Skeletal muscle tissue (tissue), 4 donors: ENCODE results near the gene CDC42BPA. TPM values are rescaled to one million over a fixed set of nuclear protein-coding genes. Genes with fewer than 3 reads are reported as not detected.

Experiments used
- H3K27ac ChIP-seq: one replicate; pipeline ENCODE4 v1.7.0; 2013; ENCODE audit warnings: mild to moderate bottlenecking, low read depth, low read length, inconsistent platforms
- H3K27me3 ChIP-seq, 3 donors: one replicate each; pipeline ENCODE4 v1.7.0; 2013; ENCODE audit warnings: low read length in 3 of 3; ENCODE audit not compliant: control insufficient read depth in 3 of 3, insufficient read depth in 3 of 3
- H3K36me3 ChIP-seq, 3 donors: one replicate each; pipeline ENCODE4 v1.7.0; 2013; ENCODE audit warnings: low read length in 3 of 3; ENCODE audit not compliant: control insufficient read depth in 3 of 3, insufficient read depth in 3 of 3
- H3K4me1 ChIP-seq, 3 donors: one replicate each; pipeline ENCODE4 v1.7.0; 2013; ENCODE audit warnings: low read length in 3 of 3, mild to moderate bottlenecking in 3 of 3; ENCODE audit not compliant: control insufficient read depth in 3 of 3, insufficient read depth in 3 of 3
- H3K4me3 ChIP-seq, 3 donors: one replicate each; pipeline ENCODE4 v1.7.0; 2013; ENCODE audit warnings: low read length in 3 of 3
- H3K9ac ChIP-seq, 3 donors: one replicate each; pipeline ENCODE4 v1.7.0; 2013; ENCODE audit warnings: low read length in 3 of 3, mild to moderate bottlenecking in 3 of 3, moderate library complexity in 2 of 3, low read depth in 1 of 3
- H3K9me3 ChIP-seq, 3 donors: one replicate each; pipeline ENCODE4 v1.7.0; 2013; ENCODE audit warnings: low read length in 3 of 3; ENCODE audit not compliant: control insufficient read depth in 3 of 3
- total RNA-seq: library from RNA; depleted of rRNA; stranded (reverse); fragments of >200 nt; gene quantifications from one replicate; pipeline ENCODE4 v1.2.3, GENCODE V29; 2014
- donor health status: Osteomylitis.

CDC42BPA gene
- total RNA-seq, 1 donor from 2014 or later: 44.4 TPM

DNA sequence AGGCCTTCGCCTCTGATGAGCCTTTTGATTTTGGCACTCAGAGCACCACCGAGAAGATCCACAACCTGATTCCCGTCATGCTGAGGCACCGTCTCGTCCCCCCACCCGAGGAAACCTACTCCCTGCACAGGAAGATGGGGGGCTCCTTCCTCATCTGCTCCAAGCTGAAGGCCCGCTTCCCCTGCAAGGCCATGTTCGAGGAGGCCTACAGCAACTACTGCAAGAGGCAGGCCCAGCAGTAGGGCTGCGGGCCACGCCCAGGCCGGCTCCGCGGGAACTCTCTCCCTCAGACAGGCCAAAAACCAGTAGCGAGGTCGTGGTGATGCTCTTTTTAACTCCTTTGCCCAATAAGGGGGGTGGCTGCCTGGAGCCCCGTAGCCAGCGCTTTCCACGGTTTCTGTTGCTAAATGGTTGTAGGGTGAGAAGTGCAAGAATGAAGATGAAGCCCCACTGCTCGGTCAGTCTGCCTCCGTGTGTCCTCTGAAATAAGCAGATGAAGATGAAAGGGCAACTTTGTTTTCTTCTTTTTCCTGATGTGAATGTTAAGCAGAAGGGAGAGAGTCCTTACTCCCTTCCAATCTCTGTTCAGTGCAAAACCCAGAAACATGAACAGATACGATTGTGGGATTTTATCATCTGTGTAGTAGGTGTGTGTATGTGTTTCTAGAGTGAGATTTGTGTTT lies 331.7 kb downstream of the CDC42BPA start:
- peaks cover 82 to 91% (median 89%) of the 10 kb centered on the region in 3 donors for H3K4me1 ChIP-seq
- no peak overlapping the region for H3K4me3 ChIP-seq
- H3K9ac ChIP-seq: peak overlapping the region in 1 of 3 donors; percentile 57
- H3K27me3 ChIP-seq: no peaks in the 10 kb centered on the region
- peaks cover 49 to 61% (median 52%) of the 10 kb centered on the region in 3 donors for H3K36me3 ChIP-seq
- H3K27ac ChIP-seq: no peak overlapping the region
- no peaks in the 10 kb centered on the region for H3K9me3 ChIP-seq

DNA sequence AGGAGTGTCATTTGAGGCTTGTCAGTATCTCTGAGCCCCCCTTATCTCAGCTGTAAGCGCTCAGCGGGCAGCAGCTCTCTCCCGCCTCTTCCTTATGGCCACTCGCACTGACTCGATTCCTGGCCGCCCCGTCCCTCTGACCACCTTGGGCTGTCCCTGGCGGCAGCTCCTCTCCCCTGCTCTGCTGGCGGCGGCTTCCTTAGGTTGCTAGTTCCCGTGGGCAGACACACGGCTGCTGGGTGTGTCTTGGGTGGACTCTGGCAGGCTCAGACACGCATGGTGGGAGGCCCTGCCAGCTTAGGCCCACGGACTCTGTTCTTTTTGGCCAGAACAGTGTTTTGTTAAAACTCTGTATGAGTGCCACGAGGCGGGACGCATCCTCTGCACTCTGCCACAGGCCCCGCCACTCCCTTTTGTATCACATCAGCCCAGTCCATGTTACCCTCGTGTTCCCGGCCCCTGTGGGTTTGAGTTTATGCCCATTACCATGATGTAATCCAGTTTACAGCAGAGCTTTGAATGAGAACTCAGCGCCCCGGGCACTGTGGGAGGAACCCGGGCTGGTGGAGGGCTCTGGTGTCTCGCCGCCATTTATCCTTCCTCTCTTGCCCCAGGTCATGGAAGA lies 332.3 kb downstream of the CDC42BPA start:
- Histone ChIP-seq H3K9me3 (no peaks in the 10 kb centered on the region), H3K9ac (peak overlapping the region in 2 of 3 donors; percentile 10 to 68), H3K4me1 (peaks cover 85 to 98% (median 96%) of the 10 kb centered on the region in 3 donors), H3K36me3 (peaks cover 56 to 66% (median 57%) of the 10 kb centered on the region in 3 donors), H3K27ac (peak overlapping the region; percentile 64), H3K27me3 (no peaks in the 10 kb centered on the region), H3K4me3 (no peak overlapping the region)

GRCh38 chr1:226985239-226985838 lies 333.0 kb downstream of the CDC42BPA start:
- Histone ChIP-seq H3K27me3 (no peaks in the 10 kb centered on the region), H3K9ac (peak overlapping the region in 1 of 3 donors; percentile 68), H3K4me1 (peaks cover 85 to 100% (median 97%) of the 10 kb centered on the region in 3 donors), H3K4me3 (no peak overlapping the region), H3K36me3 (peaks cover 57 to 66% (median 57%) of the 10 kb centered on the region in 3 donors), H3K27ac (peak overlapping the region; percentile 64), H3K9me3 (no peaks in the 10 kb centered on the region)

DNA sequence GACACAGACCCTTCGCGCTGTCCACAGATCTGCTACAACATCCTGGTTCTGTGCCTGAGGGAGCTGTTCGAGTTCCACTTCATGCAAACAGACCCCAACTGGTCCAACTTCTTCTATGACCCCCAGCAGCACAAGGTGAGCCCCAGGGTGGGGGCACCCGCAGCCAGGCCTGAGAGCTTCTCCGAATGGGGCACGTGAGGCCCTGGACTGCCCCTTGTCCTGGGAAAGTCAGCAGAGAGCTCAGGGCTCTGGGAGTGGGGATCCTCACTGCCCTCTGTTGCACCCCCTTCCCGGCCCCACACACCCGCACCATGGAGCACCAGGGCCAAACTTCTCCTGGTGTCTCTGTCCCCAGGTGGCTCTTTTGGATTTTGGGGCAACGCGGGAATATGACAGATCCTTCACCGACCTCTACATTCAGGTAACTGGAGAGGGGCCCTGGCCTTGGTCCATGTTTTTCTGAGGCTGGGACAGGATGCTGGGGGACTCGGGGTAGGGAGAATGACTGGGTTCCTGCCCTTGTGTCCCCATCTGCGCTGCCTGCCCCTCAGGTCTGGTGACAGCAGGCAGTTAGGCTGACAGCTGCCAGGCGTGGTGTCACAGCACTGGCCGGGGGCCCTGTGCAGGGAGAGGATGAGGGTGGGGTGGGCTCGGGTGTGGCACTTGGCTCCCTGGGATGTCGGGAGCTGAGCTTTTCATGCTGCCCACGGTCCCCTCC lies 333.6 kb downstream of the CDC42BPA start:
- H3K4me3 ChIP-seq: no peak overlapping the region
- H3K9me3 ChIP-seq: no peaks in the 10 kb centered on the region
- peaks cover 57 to 66% (median 57%) of the 10 kb centered on the region in 3 donors for H3K36me3 ChIP-seq
- peaks cover 86 to 100% (median 98%) of the 10 kb centered on the region in 3 donors for H3K4me1 ChIP-seq
- H3K9ac ChIP-seq: peak overlapping the region; percentile 33 to 68 (median 45)
- H3K27ac ChIP-seq: peak overlapping the region; percentile 64
- no peaks in the 10 kb centered on the region for H3K27me3 ChIP-seq

GRCh38 chr1:226983992-226984364 lies 334.3 kb downstream of the CDC42BPA start:
- no peaks in the 10 kb centered on the region for H3K27me3 ChIP-seq
- peak overlapping the region; percentile 14 to 68 (median 33) for H3K9ac ChIP-seq
- H3K4me3 ChIP-seq: no peak overlapping the region
- H3K27ac ChIP-seq: peak overlapping the region; percentile 64
- H3K9me3 ChIP-seq: no peaks in the 10 kb centered on the region
- peaks cover 85 to 100% (median 98%) of the 10 kb centered on the region in 3 donors for H3K4me1 ChIP-seq
- H3K36me3 ChIP-seq: peaks cover 57 to 66% (median 58%) of the 10 kb centered on the region in 3 donors

DNA sequence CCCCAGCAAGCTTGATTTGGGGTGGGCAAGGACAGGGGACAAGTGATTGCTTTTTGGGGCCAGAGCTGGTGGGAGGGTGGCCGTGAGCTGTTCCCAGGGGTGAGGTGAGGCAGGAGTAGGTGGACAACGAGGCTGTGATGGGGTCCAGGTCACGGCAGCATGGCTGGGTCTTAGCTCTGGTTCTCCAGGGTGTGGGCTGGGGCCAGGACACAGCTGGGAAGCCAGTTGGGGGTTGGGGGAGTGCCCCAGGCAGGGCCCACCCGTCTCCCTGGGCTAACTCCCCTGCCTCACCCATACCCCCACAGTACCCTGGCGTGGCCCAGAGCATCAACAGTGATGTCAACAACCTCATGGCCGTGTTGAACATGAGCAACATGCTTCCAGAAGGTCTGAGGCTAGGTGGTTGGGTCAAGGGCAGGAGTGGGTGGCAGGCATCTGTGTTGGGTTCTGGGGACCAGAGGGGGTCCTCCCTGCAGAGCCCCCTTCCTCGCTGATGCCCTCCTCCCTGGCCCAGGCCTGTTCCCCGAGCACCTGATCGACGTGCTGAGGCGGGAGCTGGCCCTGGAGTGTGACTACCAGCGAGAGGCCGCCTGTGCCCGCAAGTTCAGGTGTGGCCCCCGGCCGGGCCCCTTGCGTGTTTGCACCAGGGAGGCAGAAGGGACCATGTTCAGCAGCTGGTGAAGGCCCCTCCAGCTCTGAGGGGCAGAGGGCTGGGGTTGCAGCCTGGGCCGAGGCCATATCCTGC lies 334.9 kb downstream of the CDC42BPA start:
- Histone ChIP-seq H3K36me3 (peaks cover 62 to 70% (median 62%) of the 10 kb centered on the region in 3 donors), H3K27me3 (no peaks in the 10 kb centered on the region), H3K4me3 (no peak overlapping the region), H3K9ac (peak overlapping the region in 2 of 3 donors; percentile 14 to 85), H3K4me1 (peaks cover 85 to 100% (median 97%) of the 10 kb centered on the region in 3 donors), H3K27ac (peak overlapping the region; percentile 64), H3K9me3 (no peaks in the 10 kb centered on the region)

DNA sequence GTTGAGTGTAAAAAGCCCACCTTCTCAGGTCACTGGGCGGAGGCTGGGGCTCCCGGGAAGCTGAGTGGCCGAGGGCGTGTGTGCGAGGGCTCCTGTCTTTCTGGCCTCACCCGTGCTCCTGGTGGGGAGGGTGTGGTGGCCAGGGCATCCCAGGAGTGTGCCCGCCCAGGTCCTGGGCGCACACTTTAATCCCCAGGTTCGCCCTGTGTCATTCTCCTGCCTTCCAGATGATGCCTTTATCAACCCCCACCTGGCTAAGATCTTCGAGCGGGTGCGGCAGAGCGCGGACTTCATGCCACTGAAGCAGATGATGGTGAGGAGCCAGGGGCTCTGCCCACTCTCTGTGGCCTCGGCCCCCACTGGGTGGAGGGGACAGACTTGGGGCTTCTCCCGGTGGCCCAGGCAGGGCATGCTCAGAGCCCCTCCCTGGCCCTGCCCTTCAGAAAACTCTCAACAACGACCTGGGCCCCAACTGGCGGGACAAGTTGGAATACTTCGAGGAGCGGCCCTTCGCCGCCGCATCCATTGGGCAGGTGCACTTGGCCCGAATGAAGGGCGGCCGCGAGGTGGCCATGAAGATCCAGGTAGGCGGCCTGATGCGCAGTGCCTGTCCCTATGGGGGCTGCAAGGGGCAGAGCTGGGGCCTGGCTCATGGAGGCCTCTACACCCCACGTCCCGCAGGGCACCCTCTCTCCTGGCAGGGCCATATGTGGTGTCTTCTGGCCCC lies 335.7 kb downstream of the CDC42BPA start:
- peak overlapping the region in 1 of 3 donors; percentile 85 for H3K9ac ChIP-seq
- peak overlapping the region; percentile 64 for H3K27ac ChIP-seq
- H3K4me1 ChIP-seq: peaks cover 84 to 100% (median 97%) of the 10 kb centered on the region in 3 donors
- H3K27me3 ChIP-seq: no peaks in the 10 kb centered on the region
- H3K36me3 ChIP-seq: peaks cover 67 to 72% (median 68%) of the 10 kb centered on the region in 3 donors
- H3K9me3 ChIP-seq: no peaks in the 10 kb centered on the region
- no peak overlapping the region for H3K4me3 ChIP-seq

DNA sequence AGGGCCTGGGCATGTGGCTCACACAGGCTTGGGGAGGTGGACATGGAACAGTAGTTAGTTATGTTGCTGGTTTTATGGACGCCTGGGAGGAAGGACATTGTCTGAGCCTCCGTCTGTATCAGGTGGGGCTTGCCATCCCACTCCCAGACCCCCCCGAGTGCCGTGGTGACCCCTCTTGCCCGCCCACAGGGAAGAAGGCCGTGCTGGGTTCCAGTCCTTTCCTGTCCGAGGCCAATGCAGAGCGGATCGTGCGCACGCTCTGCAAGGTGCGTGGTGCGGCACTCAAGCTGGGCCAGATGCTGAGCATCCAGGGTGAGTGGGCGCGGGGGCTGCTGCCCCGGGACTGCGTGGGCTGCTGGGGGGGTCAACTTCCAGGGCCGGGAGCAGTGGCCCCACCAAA lies 336.5 kb downstream of the CDC42BPA start:
- Histone ChIP-seq H3K4me3 (no peak overlapping the region), H3K27ac (no peak overlapping the region), H3K9me3 (no peaks in the 10 kb centered on the region), H3K9ac (peak overlapping the region in 2 of 3 donors; percentile 43 to 85), H3K27me3 (no peaks in the 10 kb centered on the region), H3K36me3 (peaks cover 64 to 67% (median 67%) of the 10 kb centered on the region in 3 donors), H3K4me1 (peaks cover 77 to 100% (median 98%) of the 10 kb centered on the region in 3 donors)
